Stimulated activated CD8-positive, alpha-beta memory T cell treated with anti-CD3 and anti-CD28 coated beads, Interleukin-4, amount 100 ng/mL, for 24 hours (primary cell): Measurements from ENCODE around the gene BPIFB6.

Experiments
- DNase-seq: peaks from one replicate; pipeline ENCODE4 v3.0.0-alpha.2; 2020; ENCODE audit warnings: low read depth

BPIFB6 gene

GRCh38 chr20:33002087-33002808 is 29.2 kb upstream of the BPIFB6 start:
- no peak for DNase-seq

GRCh38 chr20:33004141-33004751 is 27.2 kb upstream of the BPIFB6 start, which contains the start of gene SUN5:
Gene SUN5, minus strand, starts transcription at chr20:33004433. Its CDS starts 93 bp downstream, at chr20:33004340.
- no peak for DNase-seq

DNA sequence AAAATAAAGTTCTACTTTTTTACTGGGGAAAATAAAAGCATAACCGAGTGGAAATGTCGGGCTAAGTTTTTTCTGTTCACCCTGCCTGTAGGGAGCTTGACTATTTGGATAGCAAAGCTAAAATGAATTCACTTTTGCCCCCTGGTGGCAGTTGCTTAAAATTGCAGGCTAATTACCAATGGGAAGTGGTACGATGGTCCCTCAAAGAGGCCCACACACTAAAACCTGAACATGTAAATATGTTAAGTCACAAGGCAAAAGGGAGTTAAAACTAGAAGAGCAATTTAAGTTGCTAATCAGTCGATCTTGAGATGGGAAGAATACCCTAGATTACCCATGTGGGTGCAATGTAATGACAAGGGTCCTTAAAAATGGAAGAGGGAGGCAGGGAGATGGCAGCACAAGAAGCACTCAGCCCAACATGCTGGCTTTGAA is 26.3 kb upstream of the BPIFB6 start:
- DNase-seq, result no peak

DNA sequence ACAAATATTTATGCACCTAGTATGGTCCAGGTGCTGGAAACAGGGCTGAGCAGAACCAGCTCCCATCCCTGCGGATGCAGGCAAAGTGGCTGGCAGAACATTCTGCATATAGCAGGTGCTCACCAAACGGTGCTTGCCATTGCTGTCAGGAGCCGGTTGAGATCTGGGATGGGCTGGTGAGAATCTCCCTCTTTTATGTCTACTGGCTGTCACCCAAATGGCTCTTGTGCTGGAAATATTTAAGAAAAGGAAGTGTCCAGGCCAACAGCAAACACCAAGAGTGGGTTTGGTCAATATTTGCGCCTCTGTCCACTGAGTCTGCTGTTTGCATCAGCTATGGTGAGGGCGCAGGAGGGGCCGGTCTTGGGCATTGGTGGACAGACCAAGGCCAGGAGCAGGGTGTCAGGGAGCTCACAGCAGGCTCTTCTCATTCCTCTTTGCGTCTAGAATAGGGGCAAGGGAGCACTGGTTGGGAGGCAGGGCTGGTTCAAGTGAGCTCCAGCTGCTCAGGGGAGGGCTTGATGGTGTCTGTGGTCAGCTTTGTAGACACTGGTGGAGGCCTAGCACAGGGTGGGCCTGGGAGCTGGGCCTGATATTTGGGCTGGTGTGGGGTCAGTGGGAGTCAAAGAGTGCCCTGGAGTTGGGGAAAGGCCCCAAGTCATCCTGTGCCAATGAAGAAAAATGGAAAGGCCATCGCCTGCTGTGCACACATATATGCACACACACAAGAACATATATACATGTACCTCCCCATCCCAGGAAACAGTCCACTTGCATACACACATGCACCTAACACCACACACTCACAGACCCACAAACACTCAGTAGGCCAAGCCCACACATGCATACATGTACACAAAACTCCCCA is 25.3 kb upstream of the BPIFB6 start:
- no peak for DNase-seq

DNA sequence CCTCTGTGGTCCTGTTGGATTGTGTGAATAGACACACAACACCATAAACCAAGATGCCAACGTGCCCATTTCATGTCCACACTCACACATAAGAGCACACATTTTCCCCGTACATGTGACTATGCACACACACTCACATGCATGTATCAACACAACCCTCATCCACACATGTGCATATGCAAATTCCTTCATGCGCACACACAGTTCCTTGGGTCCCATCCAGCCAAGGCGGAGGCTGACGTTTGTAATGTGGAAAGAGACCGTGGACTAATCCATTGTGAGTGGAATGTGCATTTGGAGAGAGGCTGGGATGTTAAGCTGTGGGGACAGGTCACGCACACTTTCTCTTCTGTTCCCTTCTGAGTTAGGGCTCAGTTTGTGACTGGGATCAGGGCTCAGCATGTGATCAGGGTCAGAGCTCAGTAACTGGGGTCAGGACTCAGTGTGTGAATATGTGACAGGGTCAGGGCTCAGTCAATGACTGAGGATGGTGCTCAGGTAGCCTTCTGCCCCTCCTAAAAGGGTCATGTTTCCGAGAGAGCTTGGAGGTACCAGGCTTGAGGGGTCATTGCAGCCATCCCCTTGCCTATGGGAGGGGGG is 24.6 kb upstream of the BPIFB6 start:
- DNase-seq, result no peak

GRCh38 chr20:33007376-33008335 is 23.8 kb upstream of the BPIFB6 start, which contains the start of gene BPIFB2:
Gene BPIFB2, plus strand, starts transcription at chr20:33007704. Its CDS starts 871 bp downstream, at chr20:33008575.
- no peak for DNase-seq

DNA sequence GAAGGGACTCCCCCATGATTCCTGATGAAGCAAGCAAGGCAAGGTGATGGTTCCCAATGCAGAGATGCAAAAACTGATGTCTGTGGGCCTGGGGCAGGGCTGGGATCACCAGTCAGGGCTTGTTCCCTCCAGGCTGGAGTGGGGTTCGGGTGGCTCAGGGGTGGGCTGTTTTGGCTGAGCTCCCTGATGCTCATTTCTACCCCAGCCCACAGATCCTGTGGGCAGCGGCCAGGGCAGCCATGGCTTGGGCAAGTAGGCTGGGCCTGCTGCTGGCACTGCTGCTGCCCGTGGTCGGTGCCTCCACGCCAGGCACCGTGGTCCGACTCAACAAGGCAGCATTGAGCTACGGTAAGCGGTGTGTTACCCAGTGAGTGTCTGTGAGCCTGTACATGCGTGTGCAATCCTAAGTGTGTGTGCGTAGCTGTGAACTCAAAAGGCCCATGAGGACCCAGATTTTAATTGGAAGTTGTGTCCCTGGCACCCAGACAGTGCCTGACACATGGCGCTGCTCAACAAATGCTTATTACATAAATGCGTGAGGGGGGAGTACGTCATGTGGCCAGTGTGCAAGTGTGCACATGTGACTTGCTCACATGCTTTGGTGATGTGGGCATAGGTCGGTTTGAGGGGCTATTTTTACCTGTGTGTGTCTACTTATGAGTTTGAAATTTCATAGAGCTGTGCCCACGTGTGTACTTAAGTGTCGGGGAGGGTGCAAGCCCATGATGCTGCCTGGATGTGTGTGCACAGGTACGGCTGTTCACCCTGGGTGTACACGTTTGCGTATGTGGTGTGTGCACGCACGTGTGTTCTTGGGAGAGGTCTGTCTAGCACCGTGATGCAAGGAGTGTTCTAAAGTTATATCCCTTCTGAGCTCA is 22.9 kb upstream of the BPIFB6 start:
- DNase-seq, result no peak

DNA sequence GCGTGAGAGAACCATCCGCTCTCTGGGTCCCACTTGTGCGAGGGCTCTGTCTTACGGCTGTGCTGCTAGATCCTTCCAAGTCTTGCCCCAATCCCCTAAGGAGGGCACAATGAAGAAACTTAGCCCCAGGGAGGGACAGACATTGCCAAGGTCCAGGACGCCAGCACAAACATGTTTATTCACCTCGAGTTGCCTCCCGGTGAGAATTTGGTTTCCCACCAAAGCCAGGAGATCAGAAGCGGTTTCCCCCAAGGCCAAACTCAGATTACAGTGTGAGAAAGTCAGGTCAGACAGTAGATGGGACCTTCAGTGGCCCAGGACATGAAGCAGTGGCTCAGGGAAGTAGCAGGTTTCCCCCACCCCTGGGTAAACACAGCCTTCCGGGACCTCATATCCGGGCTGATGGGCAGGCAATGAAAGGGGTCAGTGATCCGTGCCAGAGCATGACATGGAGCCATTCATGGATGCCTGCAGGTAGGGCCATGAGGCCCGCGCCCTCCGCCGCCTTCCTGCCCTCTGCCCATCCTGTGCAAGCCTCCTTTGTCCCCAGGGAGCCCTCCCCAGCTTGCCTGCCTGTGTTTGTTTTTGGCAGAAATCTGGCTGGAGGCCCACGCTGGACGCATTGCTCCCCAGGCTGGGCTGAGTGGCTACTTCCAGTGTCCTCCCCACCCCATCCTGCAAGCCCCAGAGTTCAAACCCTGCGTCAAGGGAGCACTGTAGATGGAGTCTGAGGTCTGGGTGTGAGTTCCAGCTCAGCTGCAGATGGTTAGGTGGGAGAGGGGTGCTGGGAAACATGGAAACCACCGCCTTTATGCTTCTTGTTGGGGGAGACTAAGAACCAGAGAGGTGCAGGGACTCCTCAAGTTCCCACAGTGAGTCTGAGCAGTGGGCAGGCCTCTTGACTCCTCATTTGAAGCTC is 22.0 kb upstream of the BPIFB6 start:
- no peak for DNase-seq

- DNase-seq, result no peak
Measured at GRCh38 chr20:33010133-33010504, 21.3 kb upstream of the BPIFB6 start.

DNA sequence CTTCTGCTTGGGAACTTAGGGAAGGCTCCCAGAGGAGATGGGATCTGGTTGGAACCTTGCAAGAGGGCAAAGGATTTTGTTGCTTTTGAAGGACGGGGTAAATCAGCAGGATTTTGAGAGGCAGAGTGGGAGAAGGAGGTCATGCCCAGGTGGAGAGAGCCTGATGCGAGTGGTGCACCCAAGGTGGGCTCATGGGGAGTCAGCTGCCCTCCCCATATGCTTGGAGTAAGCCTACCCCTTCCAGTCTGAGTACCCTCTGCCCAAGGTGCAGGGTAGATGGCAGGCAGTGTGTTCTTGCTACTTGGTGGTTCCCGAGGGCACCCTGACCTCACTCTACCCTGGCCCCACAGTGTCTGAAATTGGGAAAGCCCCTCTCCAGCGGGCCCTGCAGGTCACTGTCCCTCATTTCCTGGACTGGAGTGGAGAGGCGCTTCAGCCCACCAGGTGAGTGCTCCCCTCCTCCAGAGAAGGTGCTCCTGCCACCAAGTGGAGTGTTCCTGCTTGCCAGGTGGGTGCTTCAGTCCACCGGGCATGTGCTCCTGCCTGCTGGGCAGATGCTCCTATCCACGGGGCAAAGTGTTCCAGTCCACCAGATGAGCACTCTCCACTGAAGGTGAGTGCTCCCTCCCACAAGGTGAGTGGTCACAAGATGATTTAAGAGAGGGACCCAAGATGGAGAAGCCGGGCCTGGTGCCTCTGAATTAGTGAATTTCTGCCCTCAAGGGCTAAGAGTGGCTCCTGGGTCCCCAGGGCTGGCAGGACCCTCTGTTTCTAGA is 20.6 kb upstream of the BPIFB6 start:
- no peak for DNase-seq

- no peak for DNase-seq
Measured at GRCh38 chr20:33012327-33013189, 18.9 kb upstream of the BPIFB6 start.

- DNase-seq, result no peak
Measured at GRCh38 chr20:33013701-33014326, 17.6 kb upstream of the BPIFB6 start.

- DNase-seq, result no peak
Measured at GRCh38 chr20:33014336-33015113, 16.9 kb upstream of the BPIFB6 start.

DNA sequence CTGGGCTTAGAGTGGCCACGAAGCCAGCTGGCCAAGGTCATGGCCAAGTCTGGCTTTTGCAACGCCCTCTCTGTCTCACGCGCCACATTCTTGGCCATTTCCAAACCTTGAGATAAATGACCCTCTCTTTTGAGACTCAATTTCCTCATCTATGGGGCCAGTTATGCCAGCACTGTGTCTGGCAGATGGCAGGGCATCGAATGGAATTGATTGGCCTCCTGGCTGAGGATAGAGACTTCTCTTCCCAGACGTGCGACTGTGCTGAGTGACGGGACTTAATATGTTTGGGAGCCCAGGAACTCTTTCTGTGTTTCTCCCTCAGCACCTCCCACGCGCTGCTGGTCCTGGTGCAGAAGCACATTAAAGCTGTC is 16.3 kb upstream of the BPIFB6 start:
- no peak for DNase-seq

DNA sequence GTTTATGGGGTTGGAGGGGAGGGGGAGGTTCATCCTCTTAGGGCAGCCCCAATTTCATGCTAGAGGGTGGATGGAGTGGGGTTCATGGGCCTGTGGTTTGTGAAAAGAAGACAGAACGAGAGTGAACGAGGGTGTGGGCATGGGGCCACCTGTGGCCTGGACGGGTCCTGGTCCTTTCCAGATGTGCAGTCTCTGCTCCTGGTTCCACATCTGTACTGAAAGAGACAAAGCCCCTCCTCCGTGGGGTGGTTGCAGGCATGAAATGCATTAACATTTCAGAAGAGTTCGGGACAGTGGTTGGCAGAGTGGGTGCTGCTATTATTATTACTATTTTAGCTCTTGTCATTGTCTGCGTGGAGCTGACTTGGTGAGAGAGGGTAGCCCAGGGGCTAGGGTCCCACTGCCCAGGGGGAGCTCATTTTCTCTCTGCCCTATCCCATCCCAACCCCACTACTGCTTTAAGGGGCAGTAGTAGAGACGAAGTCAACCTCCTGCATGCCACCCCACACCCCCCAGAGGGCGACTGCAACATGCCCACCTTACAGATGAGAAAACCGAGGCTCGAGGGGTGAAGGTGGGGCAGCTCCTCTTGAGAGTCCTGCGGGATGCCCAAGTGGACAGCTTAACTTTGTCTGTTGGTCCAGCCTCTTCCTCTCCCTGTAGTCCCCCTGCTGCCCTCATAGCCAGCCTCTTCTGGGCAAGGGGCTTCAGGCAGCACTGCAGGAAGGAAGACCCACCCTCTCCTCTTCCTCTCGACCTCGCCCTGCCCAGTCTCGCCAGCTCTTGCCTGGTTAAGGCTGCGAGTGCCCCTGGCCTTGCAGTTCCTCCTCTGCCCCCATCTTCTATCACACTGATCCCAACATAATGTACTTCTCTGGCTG is 15.5 kb upstream of the BPIFB6 start:
- no peak for DNase-seq
